GM06990 (cell line): ENCODE data around the gene FCER2.

Experiments
- DNase-seq: peaks from one replicate; pipeline ENCODE4 v3.0.0-alpha.2; 2011; ENCODE audit not compliant: insufficient read length; ENCODE audit errors: extremely low read depth
- H3K27me3 ChIP-seq: replicated peaks from 2 replicates; pipeline ENCODE4 v1.6.0; 2011; ENCODE audit warnings: low read length; ENCODE audit not compliant: control insufficient read depth, insufficient read depth
- H3K36me3 ChIP-seq: 2 replicates; pipeline ENCODE4 v1.5.1; 2011; ENCODE audit warnings: low read length; ENCODE audit not compliant: control insufficient read depth, insufficient read depth
- H3K4me3 ChIP-seq: replicated peaks from 2 replicates; pipeline ENCODE4 v1.5.1; 2011; ENCODE audit warnings: low read depth, mild to moderate bottlenecking, control low read depth, low read length
- TF ChIP-seq, protein P1 (sequence below): IDR thresholded peaks from 2 replicates; pipeline ENCODE4 v1.5.1; 2011; ENCODE audit warnings: low read length, control low read depth, mild to moderate bottlenecking, inconsistent platforms; ENCODE audit not compliant: insufficient read depth, poor library complexity, severe bottlenecking

FCER2 gene

DNA sequence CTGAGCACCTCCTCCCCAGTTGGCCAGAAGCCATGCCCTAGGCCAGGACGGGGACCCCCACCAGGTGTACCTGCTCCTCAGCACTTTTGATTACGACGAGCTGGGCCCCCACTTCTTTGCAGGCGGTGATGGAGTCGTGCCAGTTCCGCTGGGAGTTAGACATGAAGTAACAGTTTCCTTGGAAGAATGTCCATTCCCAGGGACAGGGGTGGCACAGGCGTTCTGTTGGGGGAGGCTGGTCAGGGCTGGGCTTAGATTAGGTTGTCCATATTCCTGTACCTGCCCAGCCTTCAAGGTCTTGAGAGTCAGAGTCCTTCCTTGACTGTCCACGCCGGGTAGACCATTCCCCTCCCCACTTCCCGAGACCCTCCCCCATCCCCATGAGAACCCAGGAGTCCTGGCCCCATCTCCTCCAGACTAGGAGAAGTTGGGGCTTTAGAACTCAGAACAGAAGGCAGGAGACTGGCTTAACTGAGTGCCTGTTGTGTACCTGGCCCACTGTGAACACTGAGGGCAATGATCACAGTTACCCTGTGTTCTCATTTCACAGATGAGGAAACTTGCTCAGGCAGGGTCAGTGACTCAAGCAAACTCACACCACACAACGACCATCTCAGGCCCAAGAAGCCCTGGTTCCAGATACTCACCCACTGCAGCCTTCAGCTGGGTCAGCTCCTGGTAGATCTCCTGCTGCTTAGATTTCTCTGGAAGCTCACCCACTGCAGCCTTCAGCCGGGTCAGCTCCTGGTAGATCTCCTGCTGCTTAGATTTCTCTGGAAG is 43.1 kb upstream of the FCER2 start:
- DNase-seq = no peak
- Histone ChIP-seq H3K4me3 (no peak overlapping the region), H3K36me3 (no peaks in the 10 kb centered on the region), H3K27me3 (no peaks in the 10 kb centered on the region)
- TF ChIP-seq, protein P1, sequence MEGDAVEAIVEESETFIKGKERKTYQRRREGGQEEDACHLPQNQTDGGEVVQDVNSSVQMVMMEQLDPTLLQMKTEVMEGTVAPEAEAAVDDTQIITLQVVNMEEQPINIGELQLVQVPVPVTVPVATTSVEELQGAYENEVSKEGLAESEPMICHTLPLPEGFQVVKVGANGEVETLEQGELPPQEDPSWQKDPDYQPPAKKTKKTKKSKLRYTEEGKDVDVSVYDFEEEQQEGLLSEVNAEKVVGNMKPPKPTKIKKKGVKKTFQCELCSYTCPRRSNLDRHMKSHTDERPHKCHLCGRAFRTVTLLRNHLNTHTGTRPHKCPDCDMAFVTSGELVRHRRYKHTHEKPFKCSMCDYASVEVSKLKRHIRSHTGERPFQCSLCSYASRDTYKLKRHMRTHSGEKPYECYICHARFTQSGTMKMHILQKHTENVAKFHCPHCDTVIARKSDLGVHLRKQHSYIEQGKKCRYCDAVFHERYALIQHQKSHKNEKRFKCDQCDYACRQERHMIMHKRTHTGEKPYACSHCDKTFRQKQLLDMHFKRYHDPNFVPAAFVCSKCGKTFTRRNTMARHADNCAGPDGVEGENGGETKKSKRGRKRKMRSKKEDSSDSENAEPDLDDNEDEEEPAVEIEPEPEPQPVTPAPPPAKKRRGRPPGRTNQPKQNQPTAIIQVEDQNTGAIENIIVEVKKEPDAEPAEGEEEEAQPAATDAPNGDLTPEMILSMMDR = no peak

DNA sequence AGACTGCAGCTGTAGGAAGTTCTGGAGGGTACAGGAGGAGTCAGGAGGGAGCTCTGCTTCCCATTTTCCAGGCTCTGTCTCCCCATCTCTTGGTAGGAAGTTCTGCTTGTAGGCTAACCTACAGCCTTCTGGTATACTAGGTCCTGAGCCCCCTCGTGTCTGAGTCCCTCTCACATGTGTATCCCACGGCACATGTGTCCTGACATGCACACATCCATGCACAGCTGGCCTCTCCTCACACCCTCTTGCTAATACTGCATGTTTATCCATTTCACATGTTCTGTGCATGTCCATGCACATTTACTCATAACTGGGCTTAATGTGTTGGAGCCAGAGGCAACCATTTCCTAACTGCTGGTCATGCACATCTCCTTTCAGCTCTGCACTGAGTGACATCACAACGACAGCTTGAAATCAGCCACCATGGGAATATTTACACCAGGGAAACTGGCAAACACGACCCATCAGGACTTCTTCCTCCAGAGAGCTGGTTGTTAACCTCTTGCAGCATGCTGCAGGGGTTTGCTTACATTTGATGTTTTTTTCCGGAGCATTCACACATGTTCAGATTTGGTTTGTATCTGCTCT is 42.4 kb upstream of the FCER2 start:
- H3K36me3 ChIP-seq = no peaks in the 10 kb centered on the region
- TF ChIP-seq, protein P1 = no peak
- no peak overlapping the region for H3K4me3 ChIP-seq
- no peaks in the 10 kb centered on the region for H3K27me3 ChIP-seq
- no peak for DNase-seq

DNA sequence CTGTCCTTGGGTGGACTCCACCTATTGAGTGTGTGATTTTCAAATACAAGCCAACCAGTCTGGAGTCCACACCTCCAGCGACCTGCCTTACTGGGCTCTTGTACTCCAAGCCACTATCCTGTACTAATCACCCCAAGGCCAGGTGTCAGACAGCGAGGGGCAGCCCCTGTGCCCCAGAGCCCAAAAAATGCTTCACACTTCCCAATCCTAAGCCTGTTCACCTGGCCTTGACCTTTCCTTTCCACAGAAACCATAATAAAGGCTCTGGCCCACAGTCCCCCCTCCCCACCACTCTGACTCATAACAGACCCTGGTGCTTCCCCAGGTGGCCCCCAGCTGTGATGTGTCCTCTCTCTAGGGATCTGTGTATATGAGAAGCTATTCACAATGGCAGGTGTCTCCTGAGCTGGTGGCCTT is 41.5 kb upstream of the FCER2 start:
- H3K27me3 ChIP-seq = no peaks in the 10 kb centered on the region
- TF ChIP-seq, protein P1 = no peak
- no peak overlapping the region for H3K4me3 ChIP-seq
- H3K36me3 ChIP-seq = no peaks in the 10 kb centered on the region
- DNase-seq = peak; percentile 81

DNA sequence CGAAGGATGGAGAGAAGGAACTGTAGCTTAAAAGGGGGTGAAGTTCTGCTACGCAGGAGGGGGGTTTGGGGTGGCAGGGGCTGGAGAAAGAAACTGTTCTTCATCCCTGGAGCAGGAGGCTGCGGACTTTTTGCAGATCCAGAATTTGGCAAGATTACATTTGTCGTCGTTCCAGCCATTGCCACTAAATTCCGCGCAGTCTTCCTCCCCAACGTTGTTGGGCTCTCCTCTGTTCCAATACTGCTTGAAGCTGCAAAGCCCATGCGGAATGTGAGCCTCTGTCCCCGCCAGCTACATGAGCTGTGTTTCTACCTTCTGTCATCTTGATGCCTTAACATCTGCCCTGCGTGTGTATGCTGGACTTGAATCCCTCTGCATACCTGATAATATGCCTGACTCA is 41.1 kb upstream of the FCER2 start:
- Histone ChIP-seq H3K4me3 (no peak overlapping the region), H3K36me3 (no peaks in the 10 kb centered on the region), H3K27me3 (no peaks in the 10 kb centered on the region)
- DNase-seq = no peak
- TF ChIP-seq, protein P1 = no peak

DNA sequence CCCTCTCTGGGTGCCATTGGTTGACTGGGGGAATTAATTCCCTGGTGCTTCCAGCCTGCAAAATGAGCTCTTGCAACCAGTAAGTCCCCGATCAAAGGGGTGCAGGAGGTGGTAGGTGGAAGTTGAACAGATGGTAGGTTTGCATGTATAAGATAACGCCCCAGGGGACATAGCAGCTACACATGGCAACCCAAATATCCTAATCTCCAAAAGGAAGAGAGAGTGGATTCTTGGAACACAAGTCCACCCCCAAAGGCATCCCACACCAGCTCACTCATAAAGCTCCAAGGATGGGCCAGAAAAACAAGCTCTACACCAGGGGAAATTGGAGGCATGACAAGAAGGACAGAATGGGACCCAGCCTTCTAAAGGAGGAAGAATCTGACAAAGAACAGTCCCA is 40.6 kb upstream of the FCER2 start:
- H3K27me3 ChIP-seq = no peaks in the 10 kb centered on the region
- TF ChIP-seq, protein P1 = no peak
- no peak for DNase-seq

More for the DNA sequence above, 40.6 kb upstream of the FCER2 start:
- Histone ChIP-seq H3K4me3 (no peak overlapping the region), H3K36me3 (no peaks in the 10 kb centered on the region)
